GM12878 (cell line): ENCODE measurements around the gene IL19.

Experiments
- CEBPB ChIP-seq, 2 experiments: fragments of 150-350 bp in 1 of 2; IDR thresholded peaks; 2 replicates each; pipeline ENCODE4 v1.6.1; 2012 to 2014; ENCODE audit warnings: low read depth in 2 of 2, low read length in 2 of 2, borderline replicate concordance in 1 of 2, inconsistent platforms in 1 of 2
- EED ChIP-seq: sonication (generic); IDR thresholded peaks from 2 replicates; pipeline ENCODE4 v1.6.1; 2016; ENCODE audit warnings: antibody characterized with exemption, low read depth
- EZH2 ChIP-seq: IDR thresholded peaks from 2 replicates; pipeline ENCODE4 v1.6.1; 2012; ENCODE audit warnings: low read depth, mild to moderate bottlenecking, control low read depth, inconsistent platforms, low read length, borderline replicate concordance; ENCODE audit not compliant: control insufficient read depth
- MXI1 ChIP-seq: fragments of 150-350 bp; IDR thresholded peaks from 2 replicates; pipeline ENCODE4 v1.6.1; 2011; ENCODE audit warnings: low read depth, mild to moderate bottlenecking, inconsistent platforms, low read length, improper control_type of control experiment
- PAX8 ChIP-seq: fragments of 450-650 bp; IDR thresholded peaks from 2 replicates; pipeline ENCODE4 v1.6.1; 2017; ENCODE audit warnings: mild to moderate bottlenecking, moderate library complexity
- POLR2AphosphoS5 ChIP-seq: IDR thresholded peaks from 2 replicates; pipeline ENCODE4 v1.6.1; 2011; ENCODE audit warnings: mild to moderate bottlenecking, low read length, inconsistent platforms
- RAD21 ChIP-seq: IDR thresholded peaks from 2 replicates; pipeline ENCODE4 v1.6.1; 2011; ENCODE audit warnings: mild to moderate bottlenecking, low read depth, low read length, moderate library complexity; ENCODE audit not compliant: insufficient read depth
- TCF7 ChIP-seq: IDR thresholded peaks from 2 replicates; pipeline ENCODE4 v1.6.1; 2014; ENCODE audit warnings: antibody characterized with exemption, borderline replicate concordance
- TF ChIP-seq, protein P1 (sequence below): IDR thresholded peaks from 2 replicates; pipeline ENCODE4 v1.6.1; 2012; ENCODE audit warnings: low read depth, low read length, improper control_type of control experiment
- TF ChIP-seq, protein P2 (sequence below), 3 experiments: IDR thresholded peaks in 2 of 3; conservative IDR thresholded peaks in 1 of 3; 2 replicates each; pipeline ENCODE4 v1.5.1; 2011; ENCODE audit warnings: low read depth in 3 of 3, low read length in 3 of 3, mild to moderate bottlenecking in 3 of 3, control low read depth in 2 of 3, moderate library complexity in 2 of 3, inconsistent platforms in 1 of 3, mixed read lengths in 1 of 3; ENCODE audit not compliant: control insufficient read depth in 2 of 3, insufficient read depth in 1 of 3; ENCODE audit errors: extremely low read depth in 1 of 3

DNA sequence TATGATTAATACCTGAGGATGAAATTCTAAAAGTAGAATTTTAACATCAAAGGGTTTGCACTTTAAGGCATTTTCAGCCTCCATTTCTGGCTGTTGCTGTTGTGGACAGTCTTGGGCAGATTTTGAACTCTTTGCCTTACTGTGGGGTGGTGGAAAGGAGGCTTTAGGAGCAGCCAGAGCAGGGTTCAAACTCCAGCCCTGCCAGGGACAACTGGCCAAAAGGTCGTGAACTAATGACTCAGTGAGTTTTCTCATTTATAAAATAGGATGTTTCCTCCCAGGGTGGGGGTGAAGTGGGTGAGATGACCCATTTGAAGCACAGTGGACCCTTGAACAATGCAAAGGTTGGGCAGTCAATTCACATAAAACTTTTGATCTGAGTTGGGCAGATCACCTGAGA, 49.1 kb upstream of the IL19 start:
- no peak for TF ChIP-seq RAD21
- TF ChIP-seq PAX8: no peak
- no peak for TF ChIP-seq TCF7
- TF ChIP-seq, protein P1, sequence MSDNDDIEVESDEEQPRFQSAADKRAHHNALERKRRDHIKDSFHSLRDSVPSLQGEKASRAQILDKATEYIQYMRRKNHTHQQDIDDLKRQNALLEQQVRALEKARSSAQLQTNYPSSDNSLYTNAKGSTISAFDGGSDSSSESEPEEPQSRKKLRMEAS: no peak
- TF ChIP-seq EED: no peak
- no peak for TF ChIP-seq MXI1
- TF ChIP-seq, protein P2, sequence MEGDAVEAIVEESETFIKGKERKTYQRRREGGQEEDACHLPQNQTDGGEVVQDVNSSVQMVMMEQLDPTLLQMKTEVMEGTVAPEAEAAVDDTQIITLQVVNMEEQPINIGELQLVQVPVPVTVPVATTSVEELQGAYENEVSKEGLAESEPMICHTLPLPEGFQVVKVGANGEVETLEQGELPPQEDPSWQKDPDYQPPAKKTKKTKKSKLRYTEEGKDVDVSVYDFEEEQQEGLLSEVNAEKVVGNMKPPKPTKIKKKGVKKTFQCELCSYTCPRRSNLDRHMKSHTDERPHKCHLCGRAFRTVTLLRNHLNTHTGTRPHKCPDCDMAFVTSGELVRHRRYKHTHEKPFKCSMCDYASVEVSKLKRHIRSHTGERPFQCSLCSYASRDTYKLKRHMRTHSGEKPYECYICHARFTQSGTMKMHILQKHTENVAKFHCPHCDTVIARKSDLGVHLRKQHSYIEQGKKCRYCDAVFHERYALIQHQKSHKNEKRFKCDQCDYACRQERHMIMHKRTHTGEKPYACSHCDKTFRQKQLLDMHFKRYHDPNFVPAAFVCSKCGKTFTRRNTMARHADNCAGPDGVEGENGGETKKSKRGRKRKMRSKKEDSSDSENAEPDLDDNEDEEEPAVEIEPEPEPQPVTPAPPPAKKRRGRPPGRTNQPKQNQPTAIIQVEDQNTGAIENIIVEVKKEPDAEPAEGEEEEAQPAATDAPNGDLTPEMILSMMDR (IDR thresholded peaks at IDR 0.05 in 2 of 3, conservative IDR thresholded peaks at IDR 0.05 in 1 of 3; ENCODE audit: control insufficient read depth in 2 of 3, extremely low read depth in 1 of 3, insufficient read depth in 1 of 3, low read depth in 3 of 3, low read length in 3 of 3): no peak
- no peak for TF ChIP-seq POLR2AphosphoS5
- no peak for TF ChIP-seq CEBPB (IDR thresholded peaks at IDR 0.05; ENCODE audit: borderline replicate concordance in 1 of 2, low read depth in 2 of 2, low read length in 2 of 2)
- no peak for TF ChIP-seq EZH2
